GM12891 (cell line): ENCODE measurements around the gene VNN1.
"Not testable (repeated sequence)": the region's sequence is repeated elsewhere in the genome, so short reads cannot be mapped to it uniquely, and the experiment has no call there.

Experiments used
- DNase-seq: peaks from one replicate; pipeline ENCODE4 v3.0.0; 2011; ENCODE audit warnings: low spot score; ENCODE audit not compliant: insufficient read length
- FAIRE-seq: peaks from 2 replicates; lab custom pipeline; 2011; peaks lifted over from hg19 to GRCh38; lab: Jason Lieb, UNC
- PAX5 ChIP-seq: IDR thresholded peaks from 2 replicates; pipeline ENCODE4 v1.6.1; 2011; ENCODE audit warnings: low read length, moderate library complexity, mild to moderate bottlenecking; ENCODE audit not compliant: insufficient read depth, severe bottlenecking
- POLR2A ChIP-seq: IDR thresholded peaks from 2 replicates; pipeline ENCODE4 v1.6.1; 2011; ENCODE audit warnings: low read depth, low read length, control low read depth
- POLR2AphosphoS5 ChIP-seq: IDR thresholded peaks from 2 replicates; pipeline ENCODE4 v1.6.1; 2011; ENCODE audit warnings: low read depth, low read length, control low read depth
- POU2F2 ChIP-seq: IDR thresholded peaks from 2 replicates; pipeline ENCODE4 v1.6.1; 2011; ENCODE audit warnings: low read depth, mild to moderate bottlenecking, control low read depth, low read length, moderate library complexity
- SPI1 ChIP-seq: IDR thresholded peaks from 2 replicates; pipeline ENCODE4 v1.6.1; 2011; ENCODE audit warnings: low read depth, low read length, control low read depth
- TAF1 ChIP-seq: IDR thresholded peaks from 2 replicates; pipeline ENCODE4 v1.6.1; 2011; ENCODE audit warnings: low read depth, low read length, control low read depth

Gene VNN1

GRCh38 chr6:132648828-132649227 lies 65.0 kb downstream of the VNN1 start:
- TF ChIP-seq PAX5 = no peak
- TF ChIP-seq POU2F2 = no peak
- TF ChIP-seq POLR2A = no peak
- TF ChIP-seq TAF1 = no peak
- no peak for TF ChIP-seq SPI1
- TF ChIP-seq POLR2AphosphoS5 = no peak
- FAIRE-seq (no peak), DNase-seq (no peak)

GRCh38 chr6:132648356-132648755 lies 65.5 kb downstream of the VNN1 start:
- no peak for TF ChIP-seq POLR2AphosphoS5
- no peak for TF ChIP-seq PAX5
- TF ChIP-seq TAF1 = no peak
- TF ChIP-seq SPI1 = no peak
- no peak for TF ChIP-seq POU2F2
- no peak for TF ChIP-seq POLR2A
- DNase-seq = no peak
- FAIRE-seq = no peak

- FAIRE-seq (no peak), DNase-seq (no peak)
- no peak for TF ChIP-seq TAF1
- no peak for TF ChIP-seq PAX5
- no peak for TF ChIP-seq SPI1
- TF ChIP-seq POU2F2 = no peak
- TF ChIP-seq POLR2AphosphoS5 = no peak
- no peak for TF ChIP-seq POLR2A
Measured at GRCh38 chr6:132643547-132643946, 70.3 kb downstream of the VNN1 start.

- not testable (repeated sequence) for DNase-seq, FAIRE-seq
Measured at GRCh38 chr6:132637135-132637534, 76.7 kb downstream of the VNN1 start.

GRCh38 chr6:132635906-132636305 lies 77.9 kb downstream of the VNN1 start:
- FAIRE-seq, DNase-seq: not testable (repeated sequence)

GRCh38 chr6:132635288-132635687 lies 78.6 kb downstream of the VNN1 start:
- FAIRE-seq, DNase-seq: not testable (repeated sequence)

- TF ChIP-seq POU2F2 = no peak
- no peak for TF ChIP-seq PAX5
- TF ChIP-seq POLR2A = no peak
- TF ChIP-seq SPI1 = no peak
- TF ChIP-seq TAF1 = no peak
- no peak for TF ChIP-seq POLR2AphosphoS5
- DNase-seq = no peak
- FAIRE-seq = no peak
Measured at GRCh38 chr6:132634796-132635195, 79.1 kb downstream of the VNN1 start.

- FAIRE-seq = no peak
- no peak for DNase-seq
- TF ChIP-seq POLR2AphosphoS5 (no peak), SPI1 (no peak), TAF1 (no peak), POLR2A (no peak), PAX5 (no peak), POU2F2 (no peak)
Measured at GRCh38 chr6:132633362-132633761, 80.5 kb downstream of the VNN1 start.
